GM10266 (cell line): Measurements from ENCODE around the gene ST3GAL3.

ENCODE experiments used
- DNase-seq: peaks from one replicate; pipeline ENCODE4 v3.0.0; 2012; ENCODE audit errors: extremely low spot score
- TF ChIP-seq, protein P1 (sequence below): IDR thresholded peaks from 2 replicates; pipeline ENCODE4 v1.5.1; 2012; ENCODE audit warnings: mild to moderate bottlenecking, low read depth; ENCODE audit not compliant: control insufficient read depth, insufficient read depth; ENCODE audit errors: missing control alignments

The ST3GAL3 gene

DNA sequence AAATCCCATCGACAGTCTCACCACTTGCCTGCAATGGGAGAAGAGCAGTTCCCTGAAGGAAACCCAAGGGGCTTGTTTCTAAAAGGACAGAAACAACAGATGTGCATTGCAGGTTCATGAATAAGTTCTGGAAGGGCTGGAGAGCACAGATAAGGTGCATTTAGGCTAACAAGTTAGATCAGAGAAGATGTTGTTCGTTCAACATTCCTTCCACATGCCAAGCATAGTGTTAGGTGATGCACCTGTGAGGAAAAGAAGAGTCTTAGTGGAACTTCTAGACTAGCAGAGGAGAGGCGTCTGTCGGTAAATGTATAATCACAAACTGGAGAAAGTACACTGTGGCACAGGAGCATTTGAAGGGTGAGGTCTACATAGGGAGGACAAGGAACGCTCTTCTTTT lies 98.0 kb downstream of the ST3GAL3 start:
- TF ChIP-seq, protein P1, sequence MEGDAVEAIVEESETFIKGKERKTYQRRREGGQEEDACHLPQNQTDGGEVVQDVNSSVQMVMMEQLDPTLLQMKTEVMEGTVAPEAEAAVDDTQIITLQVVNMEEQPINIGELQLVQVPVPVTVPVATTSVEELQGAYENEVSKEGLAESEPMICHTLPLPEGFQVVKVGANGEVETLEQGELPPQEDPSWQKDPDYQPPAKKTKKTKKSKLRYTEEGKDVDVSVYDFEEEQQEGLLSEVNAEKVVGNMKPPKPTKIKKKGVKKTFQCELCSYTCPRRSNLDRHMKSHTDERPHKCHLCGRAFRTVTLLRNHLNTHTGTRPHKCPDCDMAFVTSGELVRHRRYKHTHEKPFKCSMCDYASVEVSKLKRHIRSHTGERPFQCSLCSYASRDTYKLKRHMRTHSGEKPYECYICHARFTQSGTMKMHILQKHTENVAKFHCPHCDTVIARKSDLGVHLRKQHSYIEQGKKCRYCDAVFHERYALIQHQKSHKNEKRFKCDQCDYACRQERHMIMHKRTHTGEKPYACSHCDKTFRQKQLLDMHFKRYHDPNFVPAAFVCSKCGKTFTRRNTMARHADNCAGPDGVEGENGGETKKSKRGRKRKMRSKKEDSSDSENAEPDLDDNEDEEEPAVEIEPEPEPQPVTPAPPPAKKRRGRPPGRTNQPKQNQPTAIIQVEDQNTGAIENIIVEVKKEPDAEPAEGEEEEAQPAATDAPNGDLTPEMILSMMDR = no peak
- no peak for DNase-seq

DNA sequence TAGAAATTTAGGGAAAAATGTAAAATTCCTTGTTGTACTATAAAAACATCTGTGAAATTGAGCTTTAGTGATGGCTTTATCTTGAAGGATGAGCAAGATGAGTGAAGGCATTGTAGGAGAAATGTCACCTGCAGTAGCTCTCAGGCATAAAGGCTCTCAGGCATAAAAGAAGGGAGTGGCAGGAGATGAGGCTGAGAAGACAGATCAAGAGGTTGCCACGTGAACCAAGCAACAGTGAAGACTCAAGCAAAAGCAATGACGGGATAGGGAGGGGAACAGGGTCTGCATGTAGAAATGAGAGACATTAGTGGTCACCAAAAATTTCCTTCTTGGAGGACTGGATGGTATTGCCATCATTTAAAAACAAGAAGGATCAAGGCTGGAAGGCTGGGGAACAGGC lies 98.8 kb downstream of the ST3GAL3 start:
- no peak for DNase-seq
- TF ChIP-seq, protein P1 = no peak

DNA sequence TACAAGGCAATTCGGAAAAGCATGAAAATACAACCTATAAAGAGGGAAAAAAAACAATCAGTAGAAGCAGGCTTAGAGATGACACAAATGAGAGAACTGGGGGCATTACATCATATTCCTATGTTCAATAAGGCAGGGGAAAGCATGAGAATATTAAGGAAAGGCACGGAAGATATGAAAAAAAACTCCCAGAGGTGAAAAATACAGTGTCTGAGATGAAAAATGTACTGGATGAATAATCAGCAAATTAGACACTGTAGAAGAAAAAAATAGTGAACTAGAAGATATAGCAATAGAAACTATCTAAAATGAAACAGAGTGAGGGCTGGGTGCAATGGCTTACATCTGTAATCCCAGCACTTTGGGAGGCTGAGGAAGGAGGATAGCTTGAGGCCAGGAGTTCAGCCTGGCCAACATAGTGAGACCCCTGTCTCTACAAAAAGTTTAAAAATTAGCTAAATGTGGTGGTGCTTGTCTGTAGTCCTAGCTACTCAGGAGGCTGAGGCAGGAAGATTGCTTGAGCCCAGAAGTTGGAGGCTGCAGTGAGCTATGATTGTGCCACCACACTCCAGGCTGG lies 101.8 kb downstream of the ST3GAL3 start:
- TF ChIP-seq, protein P1 = no peak
- no peak for DNase-seq

DNA sequence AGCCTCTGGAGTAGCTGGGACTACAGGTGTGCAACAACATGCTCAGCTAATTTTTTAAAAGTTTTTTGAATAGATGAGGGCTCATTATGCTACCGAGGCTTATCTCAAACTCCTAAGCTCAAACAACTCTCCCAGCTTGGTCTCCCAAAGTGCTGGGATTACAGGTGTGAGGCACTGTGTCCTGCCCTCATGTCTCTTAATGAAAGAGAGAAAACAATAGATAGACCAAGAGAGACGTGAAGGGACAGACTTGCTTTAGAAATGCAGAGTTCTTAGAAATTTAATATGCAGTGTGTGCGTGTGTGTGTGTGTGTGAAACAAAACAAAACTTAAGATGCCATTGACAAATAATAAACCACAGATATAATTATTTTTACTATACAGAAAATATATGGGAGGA lies 105.2 kb downstream of the ST3GAL3 start:
- TF ChIP-seq, protein P1 = no peak
- no peak for DNase-seq

DNA sequence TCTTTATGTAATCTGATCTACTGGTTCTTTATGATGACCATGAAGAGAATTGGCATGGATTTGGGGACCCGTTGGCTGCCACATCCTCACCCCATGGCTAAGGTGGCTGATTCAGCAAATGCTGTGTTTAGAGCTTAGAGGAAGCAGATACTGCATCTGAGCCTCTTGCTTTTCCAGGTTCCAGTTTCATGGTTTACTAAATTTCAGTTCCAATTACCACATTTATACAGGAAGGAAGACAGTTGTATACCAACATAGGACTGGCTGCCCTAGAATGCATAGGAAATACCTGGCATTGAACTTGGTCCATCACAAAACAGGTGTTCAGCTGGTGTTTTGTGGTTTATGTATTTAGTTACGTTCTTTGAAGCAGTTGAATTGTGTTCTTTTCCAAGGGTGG lies 107.1 kb downstream of the ST3GAL3 start:
- DNase-seq = no peak
- TF ChIP-seq, protein P1 = no peak

DNA sequence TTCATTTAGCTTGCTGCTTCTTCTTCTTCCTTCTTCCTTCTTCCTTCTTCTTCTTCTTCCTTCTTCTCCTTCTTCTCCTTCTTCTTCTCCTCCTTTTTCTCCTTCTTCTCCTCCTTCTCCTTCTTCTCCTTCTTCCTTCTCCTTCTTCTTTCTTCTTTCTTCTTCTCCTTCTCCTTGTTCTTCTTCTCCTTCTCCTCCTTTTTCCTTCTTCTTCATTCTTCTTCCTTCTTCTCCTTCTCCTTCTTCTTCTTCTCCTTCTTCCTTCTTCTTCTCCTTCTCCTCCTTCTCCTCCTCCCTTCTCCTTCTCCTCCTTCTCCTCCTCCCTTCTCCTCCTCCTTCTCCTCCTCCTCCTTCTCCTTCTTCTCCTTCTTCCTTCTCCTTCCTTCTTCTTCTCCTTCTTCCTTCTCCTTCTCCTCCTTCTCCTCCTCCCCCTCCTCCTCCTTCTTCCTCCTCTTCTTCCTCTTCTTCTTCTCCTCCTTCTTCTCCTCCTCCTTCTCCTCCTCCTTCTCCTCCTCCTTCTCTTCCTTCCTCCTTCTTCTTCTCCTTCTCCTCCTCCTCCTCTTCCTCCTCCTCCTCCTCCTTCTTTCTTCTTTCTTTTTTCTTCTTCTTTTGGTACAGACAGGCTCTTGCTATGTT lies 110.1 kb downstream of the ST3GAL3 start:
- DNase-seq = no peak
- TF ChIP-seq, protein P1 = no peak

DNA sequence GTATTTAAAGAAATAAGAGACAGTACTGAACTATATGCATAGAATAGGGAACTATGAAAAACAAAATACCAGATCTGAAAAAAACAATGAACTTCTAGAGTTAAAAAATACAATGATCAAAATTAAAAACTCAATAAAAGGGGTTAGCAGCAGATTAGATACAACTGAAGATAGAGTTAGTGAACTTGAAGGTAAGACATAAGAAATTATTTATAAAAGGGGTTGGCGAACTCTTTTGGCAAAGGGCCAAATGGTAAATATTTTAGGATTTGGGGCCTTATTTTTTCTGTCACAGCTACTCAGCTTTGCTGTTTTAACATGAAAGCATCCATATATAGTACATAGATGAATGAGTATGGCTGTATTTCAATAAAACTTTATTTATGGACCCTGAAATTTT lies 111.4 kb downstream of the ST3GAL3 start:
- TF ChIP-seq, protein P1 = no peak
- no peak for DNase-seq
